Inferior parietal cortex (tissue), 1 donor: ENCODE data around the gene MAD2L1BP.
"Not testable (repeated sequence)": the region's sequence is repeated elsewhere in the genome, so short reads cannot be mapped to it uniquely, and the experiment has no call there.

ENCODE experiments used
- DNase-seq: peaks from one replicate; pipeline ENCODE4 v3.0.0-alpha.2; 2016; ENCODE audit errors: extremely low spot score

Gene MAD2L1BP, protein sequence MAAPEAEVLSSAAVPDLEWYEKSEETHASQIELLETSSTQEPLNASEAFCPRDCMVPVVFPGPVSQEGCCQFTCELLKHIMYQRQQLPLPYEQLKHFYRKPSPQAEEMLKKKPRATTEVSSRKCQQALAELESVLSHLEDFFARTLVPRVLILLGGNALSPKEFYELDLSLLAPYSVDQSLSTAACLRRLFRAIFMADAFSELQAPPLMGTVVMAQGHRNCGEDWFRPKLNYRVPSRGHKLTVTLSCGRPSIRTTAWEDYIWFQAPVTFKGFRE

DNA sequence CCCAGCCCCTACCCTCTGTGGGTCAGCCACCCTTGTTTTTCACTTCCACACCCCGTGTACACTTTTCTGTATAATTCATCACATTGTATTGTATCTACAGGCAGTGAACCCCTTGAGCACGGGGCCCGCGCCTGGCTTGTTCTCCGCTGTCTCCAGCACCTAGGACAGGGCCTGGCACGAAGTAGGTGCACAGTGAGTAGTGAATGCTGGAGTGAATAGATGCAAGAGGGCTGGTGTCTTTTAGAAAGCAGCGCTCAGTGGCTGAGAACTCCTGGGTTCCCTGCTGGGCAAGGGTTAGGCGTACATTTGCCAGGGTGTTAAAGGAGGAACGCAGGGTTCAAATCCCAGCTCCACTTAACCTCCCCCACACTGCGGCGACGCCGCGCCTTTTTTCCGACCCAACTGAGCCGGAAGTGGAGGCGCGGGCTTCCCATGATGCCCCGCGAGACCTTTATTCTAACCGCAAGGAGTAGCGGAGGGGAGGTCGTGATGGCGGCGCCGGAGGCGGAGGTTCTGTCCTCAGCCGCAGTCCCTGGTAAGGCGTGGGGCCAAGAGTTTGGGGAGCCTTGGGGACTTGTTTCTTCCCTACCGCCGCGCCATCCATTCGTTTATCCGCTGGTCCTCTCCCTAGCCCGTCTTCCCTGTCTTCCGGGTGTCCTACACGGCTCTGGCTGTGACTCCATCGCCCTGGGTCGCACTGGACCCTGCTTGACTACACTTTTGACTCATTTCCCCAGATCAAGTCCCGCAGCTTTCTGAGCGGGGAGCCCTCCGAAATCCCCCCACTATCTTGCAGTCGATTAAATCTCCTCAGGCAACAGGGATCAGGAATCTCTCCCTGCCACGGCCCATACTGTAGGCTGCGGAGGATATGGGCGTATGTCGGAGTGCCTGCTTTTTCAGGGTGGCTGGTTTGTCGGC is at the start of gene MAD2L1BP:
MAD2L1BP (plus strand) TSS at position 454 of the 921 bp plus-strand sequence; CDS start at position 490, 36 bp downstream.
- peak; percentile 93 for DNase-seq

- no peak for DNase-seq
Observed at GRCh38 chr6:43588194-43588593, 47.4 kb upstream of the MAD2L1BP start.

DNA sequence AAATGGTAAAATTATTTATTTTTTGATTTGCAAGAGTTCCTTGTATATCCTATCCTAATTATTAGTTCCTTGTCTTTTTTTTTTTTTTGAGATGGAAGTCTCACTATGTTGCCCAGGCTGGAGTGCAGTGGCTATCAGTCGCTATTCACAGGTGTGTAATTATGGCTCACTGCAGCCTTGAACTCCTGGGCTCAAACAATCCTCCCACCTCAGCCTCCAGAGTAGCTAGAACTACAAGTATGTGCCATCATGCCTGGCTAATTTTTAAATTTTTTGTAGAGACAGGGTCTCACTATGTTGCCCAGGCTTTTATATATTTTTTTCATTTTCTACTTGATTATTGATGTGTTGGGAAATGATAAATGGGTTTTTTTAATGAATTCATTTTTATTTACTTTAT is 46.1 kb upstream of the MAD2L1BP start:
- DNase-seq, result not testable (repeated sequence)

GRCh38 chr6:43593938-43594337 is 41.7 kb upstream of the MAD2L1BP start:
- DNase-seq, result no peak

DNA sequence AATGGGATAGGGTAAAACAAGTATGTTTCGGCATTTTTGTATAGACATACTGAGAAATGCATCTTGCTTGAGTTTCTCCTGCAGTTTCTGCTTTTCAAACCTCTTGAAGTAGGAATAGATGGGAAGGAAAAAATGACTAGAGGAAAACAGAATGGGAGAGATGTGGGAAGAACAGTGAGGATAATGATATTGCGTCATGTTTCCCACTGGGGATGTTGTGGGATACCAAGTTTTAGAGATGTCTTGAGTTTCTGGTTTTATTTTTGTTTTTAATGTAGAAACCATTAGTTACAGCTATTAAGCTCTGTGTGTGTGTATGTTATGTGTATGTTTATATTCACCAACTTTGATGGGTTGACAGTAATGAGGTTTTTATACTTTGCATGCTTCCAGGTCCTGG is 35.0 kb upstream of the MAD2L1BP start:
- DNase-seq, result no peak

DNA sequence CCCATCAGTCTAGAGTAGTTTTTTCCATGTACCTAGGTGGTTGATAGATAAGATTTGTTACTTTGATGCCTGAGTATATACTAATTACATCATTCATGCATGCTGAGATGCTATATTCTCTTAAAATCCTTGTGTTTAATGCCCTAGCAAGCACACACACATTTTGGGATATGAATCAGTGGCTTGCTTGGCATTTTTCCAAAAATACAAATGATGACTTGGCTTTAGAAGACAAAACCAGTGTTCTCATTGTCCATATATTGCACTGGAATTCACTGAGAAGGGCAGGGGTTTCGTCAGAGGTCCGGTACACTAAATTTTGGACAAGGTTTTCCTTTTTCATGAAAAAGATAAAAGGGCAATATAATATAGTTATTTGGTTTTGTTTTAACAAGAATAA is 31.5 kb upstream of the MAD2L1BP start:
- no peak for DNase-seq

GRCh38 chr6:43606019-43606418 is 29.6 kb upstream of the MAD2L1BP start:
- no peak for DNase-seq

- peak; percentile 88 for DNase-seq
Observed at GRCh38 chr6:43608310-43608763, 27.3 kb upstream of the MAD2L1BP start.

GRCh38 chr6:43608807-43609206 is 26.8 kb upstream of the MAD2L1BP start:
- no peak for DNase-seq

DNA sequence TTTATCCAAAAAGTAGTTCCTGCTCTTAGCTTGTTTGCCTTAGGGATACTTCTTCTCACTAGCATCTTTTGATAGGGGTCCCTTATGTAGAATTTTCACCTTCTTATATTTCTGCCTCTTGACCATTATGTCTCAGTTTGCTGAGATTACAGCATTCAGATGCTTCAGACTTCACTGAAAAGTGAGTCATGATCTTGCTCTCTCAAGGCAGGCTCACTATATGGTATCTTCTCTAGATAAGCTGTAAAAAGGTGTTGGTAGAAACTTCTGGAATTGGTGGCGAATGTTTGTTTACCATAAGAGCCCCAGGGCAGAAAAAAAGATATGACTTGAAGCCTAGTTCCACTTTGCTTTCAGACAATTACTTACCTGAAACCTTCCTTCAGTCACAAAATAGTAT is 26.2 kb upstream of the MAD2L1BP start:
- DNase-seq, result no peak

DNA sequence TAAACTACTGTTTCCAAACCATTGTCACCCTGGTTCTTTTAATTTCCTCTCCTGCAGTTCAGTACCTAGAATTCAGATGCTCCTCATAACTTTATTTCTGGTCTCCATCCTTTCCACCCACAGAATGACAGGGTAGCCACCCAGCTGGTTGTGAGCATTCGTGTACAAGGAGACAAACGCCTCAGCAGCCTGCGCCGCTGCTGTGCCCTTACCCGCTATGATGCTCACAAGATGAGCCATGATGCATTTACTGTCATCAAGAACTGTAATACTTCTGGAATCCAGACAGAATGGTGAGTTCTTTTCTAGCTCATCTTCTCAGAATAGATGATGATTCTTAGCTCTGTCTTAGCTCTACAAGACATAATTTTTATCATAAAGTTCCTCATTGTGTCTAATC is 25.2 kb upstream of the MAD2L1BP start:
- DNase-seq, result no peak

DNA sequence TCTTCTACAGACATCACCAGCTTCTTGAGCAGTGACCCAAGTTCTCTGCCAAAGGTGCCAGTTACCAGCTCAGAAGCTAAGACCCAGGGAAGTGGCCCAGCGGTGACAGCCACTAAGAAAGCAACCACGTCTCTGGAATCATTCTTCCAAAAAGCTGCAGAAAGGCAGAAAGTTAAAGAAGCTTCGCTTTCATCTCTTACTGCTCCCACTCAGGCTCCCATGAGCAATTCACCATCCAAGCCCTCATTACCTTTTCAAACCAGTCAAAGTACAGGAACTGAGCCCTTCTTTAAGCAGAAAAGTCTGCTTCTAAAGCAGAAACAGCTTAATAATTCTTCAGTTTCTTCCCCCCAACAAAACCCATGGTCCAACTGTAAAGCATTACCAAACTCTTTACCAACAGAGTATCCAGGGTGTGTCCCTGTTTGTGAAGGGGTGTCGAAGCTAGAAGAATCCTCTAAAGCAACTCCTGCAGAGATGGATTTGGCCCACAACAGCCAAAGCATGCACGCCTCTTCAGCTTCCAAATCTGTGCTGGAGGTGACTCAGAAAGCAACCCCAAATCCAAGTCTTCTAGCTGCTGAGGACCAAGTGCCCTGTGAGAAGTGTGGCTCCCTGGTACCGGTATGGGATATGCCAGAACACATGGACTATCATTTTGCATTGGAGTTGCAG is 21.8 kb upstream of the MAD2L1BP start:
- DNase-seq, result no peak

- DNase-seq, result no peak
Observed at GRCh38 chr6:43614396-43614730, 21.3 kb upstream of the MAD2L1BP start.

GRCh38 chr6:43616725-43617472 is 18.7 kb upstream of the MAD2L1BP start:
- DNase-seq, result no peak

GRCh38 chr6:43621078-43621835 is 14.4 kb upstream of the MAD2L1BP start:
- DNase-seq, result no peak

GRCh38 chr6:43621836-43622180 is 13.8 kb upstream of the MAD2L1BP start:
- no peak for DNase-seq

- no peak for DNase-seq
Observed at GRCh38 chr6:43622541-43622940, 13.1 kb upstream of the MAD2L1BP start.

DNA sequence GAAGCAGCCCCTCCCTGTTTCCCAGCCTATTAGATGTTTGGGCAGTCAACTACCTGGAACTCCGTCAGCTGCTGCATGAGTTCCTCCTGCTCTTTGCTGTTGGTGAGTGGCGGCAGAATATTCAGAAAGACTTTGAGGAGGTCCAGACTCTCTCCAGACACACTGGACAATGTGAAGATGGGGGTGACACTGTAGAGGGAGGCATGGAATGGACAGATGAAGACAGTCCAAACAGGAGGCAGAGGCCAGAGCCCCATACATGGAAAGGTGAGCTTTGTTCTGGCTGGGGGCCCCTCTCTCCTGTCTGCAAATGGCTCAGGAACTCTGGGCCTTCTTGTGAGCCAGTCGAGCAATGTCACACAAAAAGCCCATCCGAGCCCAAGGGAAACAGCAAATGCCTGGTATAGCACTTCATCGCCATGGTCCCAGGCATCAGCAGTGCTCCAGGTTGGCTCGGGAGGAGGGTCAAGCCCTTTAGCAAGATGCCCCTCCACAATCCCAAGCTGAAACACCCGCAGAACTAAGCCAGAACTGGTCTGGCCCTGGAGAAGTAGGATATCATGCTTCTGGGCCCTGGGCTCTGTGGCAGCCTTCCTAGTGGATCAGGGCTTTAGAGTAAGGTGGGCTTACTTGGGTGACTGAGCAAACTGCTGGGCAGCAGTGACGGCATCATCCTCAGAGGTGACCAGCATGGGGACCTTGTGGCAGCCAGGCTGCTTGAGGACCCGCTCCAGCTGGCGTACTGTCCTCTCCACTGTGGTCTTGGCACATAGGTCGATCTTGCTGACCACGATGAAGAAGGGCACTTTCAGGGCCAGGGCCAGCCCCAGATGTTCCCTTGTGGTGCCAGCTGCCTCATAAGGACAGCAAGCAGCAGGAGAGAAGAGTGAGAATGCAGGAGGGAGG is 11.5 kb upstream of the MAD2L1BP start:
- no peak for DNase-seq

DNA sequence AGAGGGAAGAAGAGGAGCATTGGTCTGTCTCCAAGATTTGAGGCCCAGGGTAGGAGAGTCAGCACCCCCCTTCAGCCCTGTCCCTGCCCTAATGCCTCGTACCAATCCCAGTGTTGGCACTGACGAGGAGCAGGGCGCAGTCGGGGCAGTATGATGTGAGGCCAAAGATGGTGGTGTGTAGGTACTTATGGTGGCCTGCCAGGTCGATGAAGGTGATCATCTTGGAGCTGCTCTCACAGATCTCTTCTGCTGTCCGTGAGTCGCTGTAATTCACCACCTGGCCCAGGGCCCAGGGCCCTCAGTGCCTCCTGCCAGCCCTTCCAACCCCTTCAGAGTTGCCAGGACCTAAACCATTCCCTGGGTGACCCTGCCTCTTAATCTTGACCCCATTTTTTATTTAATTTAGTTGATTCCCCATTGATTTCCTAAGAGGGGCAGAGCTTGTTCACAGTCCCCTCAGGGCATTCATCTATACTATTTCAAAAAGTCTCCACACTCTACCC is 10.8 kb upstream of the MAD2L1BP start:
- DNase-seq, result no peak
